ENCODE data around the gene PCMT1.

GRCh38 chr6:149855741-149856140 lies 106.2 kb downstream of the PCMT1 start:
- TF ChIP-seq CTCF (IDR thresholded peaks at IDR 0.05; ENCODE audit: low read depth, low read length) = no peak
- TF ChIP-seq, protein P1, sequence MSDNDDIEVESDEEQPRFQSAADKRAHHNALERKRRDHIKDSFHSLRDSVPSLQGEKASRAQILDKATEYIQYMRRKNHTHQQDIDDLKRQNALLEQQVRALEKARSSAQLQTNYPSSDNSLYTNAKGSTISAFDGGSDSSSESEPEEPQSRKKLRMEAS (IDR thresholded peaks at IDR 0.05; ENCODE audit: low read depth, low read length) = no peak
- TF ChIP-seq MYC (IDR thresholded peaks at IDR 0.05; ENCODE audit: low read depth, low read length) = no peak
- TF ChIP-seq POLR2A (IDR thresholded peaks at IDR 0.05; ENCODE audit: extremely low read depth, insufficient read length) = no peak

Measured in NB4 (cell line).